IPS-20b (cell line): Measurements from ENCODE around the gene CHD5.
A peak's percentile ranks its signal among the peaks of the same experiment; 100 is the strongest.

Experiments used
- H3K27ac ChIP-seq: one replicate; pipeline ENCODE4 v1.5.1; 2013; ENCODE audit warnings: low read length
- H3K27me3 ChIP-seq: 2 replicates; pipeline ENCODE4 v1.6.1; 2013; ENCODE audit warnings: mild to moderate bottlenecking, low read length, inconsistent platforms; ENCODE audit not compliant: insufficient read depth
- H3K36me3 ChIP-seq: 2 replicates; pipeline ENCODE4 v1.6.1; 2013; ENCODE audit warnings: low read depth, mild to moderate bottlenecking, inconsistent platforms, low read length, moderate library complexity; ENCODE audit not compliant: insufficient read depth
- H3K4me1 ChIP-seq: 2 replicates; pipeline ENCODE4 v1.6.1; 2013; ENCODE audit warnings: mild to moderate bottlenecking, control low read depth, inconsistent platforms, low read length, moderate library complexity; ENCODE audit not compliant: insufficient read depth
- H3K4me3 ChIP-seq: 2 replicates; pipeline ENCODE4 v1.5.1; 2013; ENCODE audit warnings: mild to moderate bottlenecking, low read length, inconsistent platforms
- H3K9ac ChIP-seq: 2 replicates; pipeline ENCODE4 v1.6.1; 2013; ENCODE audit warnings: low read depth, mild to moderate bottlenecking, inconsistent platforms, low read length, moderate library complexity
- H3K9me3 ChIP-seq: 2 replicates; pipeline ENCODE4 v1.6.1; 2013; ENCODE audit warnings: mild to moderate bottlenecking, low read depth, low read length, inconsistent platforms; ENCODE audit not compliant: insufficient read depth

The CHD5 gene

GRCh38 chr1:6057170-6057845, 122.8 kb downstream of the CHD5 start:
- no peaks in the 10 kb centered on the region for H3K36me3 ChIP-seq
- no peaks in the 10 kb centered on the region for H3K9me3 ChIP-seq
- peaks cover 4% of the 10 kb centered on the region; the same call in 1 of the 2 replicates for H3K4me1 ChIP-seq
- no peak overlapping the region for H3K9ac ChIP-seq
- H3K27ac ChIP-seq = no peak overlapping the region
- H3K4me3 ChIP-seq = no peak overlapping the region
- no peaks in the 10 kb centered on the region for H3K27me3 ChIP-seq

DNA sequence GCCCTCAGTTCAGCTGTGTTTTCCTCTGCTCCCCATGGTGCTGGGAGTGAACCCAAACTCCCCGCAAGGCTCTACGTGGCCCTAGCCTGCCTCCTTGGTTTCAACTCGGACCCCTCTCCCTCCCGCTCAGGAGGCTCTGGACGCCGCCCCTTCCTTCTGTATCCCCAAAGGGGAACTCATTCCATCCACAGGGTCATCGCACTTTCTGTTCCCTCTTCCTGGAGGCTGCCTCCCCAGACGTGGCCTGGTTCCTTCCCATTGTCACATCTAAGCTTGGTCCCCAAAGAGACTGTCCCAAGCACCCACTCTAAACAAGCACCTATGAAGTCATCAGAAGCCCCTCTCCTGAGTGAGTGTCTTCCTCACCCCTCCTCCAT, 123.6 kb downstream of the CHD5 start:
- H3K27ac ChIP-seq = no peak overlapping the region

DNA sequence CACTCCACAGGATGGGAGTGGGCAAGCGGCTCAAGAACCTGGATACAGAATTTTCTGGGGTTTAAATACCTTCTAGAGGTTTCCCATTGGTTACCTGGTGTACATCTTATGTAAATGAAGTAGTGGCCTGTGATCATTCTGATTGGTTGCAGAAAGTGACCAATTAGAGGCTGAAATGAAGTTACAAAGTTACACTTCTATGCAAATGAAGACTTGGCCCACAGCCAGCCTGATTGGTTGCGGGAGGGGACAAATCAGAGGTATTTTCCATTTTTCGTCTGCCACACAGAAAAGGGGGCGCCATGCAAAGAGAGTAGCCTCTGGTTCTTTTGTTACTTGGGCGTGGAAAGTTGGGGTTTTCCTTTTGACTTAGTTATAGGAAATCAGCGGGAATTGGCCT, 125.5 kb downstream of the CHD5 start:
- Histone ChIP-seq H3K4me1 (peaks cover 4% of the 10 kb centered on the region; the same call in 1 of the 2 replicates), H3K36me3 (no peaks in the 10 kb centered on the region), H3K27me3 (no peaks in the 10 kb centered on the region), H3K9ac (no peak overlapping the region), H3K4me3 (no peak overlapping the region), H3K27ac (no peak overlapping the region), H3K9me3 (no peaks in the 10 kb centered on the region)

More for the DNA sequence above, 123.6 kb downstream of the CHD5 start:
- no peaks in the 10 kb centered on the region for H3K9me3 ChIP-seq
- no peaks in the 10 kb centered on the region for H3K36me3 ChIP-seq
- peaks cover 4% of the 10 kb centered on the region; the same call in 1 of the 2 replicates for H3K4me1 ChIP-seq
- no peak overlapping the region for H3K9ac ChIP-seq
- H3K27me3 ChIP-seq = no peaks in the 10 kb centered on the region
- no peak overlapping the region for H3K4me3 ChIP-seq

DNA sequence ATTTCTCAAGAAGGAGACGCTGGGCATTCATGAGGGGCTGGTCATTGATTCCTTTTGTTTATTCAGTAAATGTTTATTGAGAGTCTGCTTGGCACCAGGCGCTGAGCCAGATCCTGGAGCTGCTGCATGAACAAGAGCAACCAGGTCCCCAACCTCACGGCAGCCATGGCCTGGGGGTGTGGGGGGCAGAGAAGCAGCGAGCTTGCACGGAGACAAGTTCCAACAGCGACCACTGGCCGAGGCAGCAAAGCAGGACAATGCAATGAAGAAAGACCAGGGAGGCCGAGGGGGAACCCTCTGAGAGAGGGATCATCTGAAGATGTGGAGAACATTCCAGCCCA, 126.9 kb downstream of the CHD5 start:
- Histone ChIP-seq H3K9ac (no peak overlapping the region), H3K27me3 (no peaks in the 10 kb centered on the region), H3K9me3 (no peaks in the 10 kb centered on the region), H3K27ac (no peak overlapping the region), H3K36me3 (no peaks in the 10 kb centered on the region), H3K4me3 (no peak overlapping the region), H3K4me1 (peaks cover 4% of the 10 kb centered on the region; the same call in 1 of the 2 replicates)

DNA sequence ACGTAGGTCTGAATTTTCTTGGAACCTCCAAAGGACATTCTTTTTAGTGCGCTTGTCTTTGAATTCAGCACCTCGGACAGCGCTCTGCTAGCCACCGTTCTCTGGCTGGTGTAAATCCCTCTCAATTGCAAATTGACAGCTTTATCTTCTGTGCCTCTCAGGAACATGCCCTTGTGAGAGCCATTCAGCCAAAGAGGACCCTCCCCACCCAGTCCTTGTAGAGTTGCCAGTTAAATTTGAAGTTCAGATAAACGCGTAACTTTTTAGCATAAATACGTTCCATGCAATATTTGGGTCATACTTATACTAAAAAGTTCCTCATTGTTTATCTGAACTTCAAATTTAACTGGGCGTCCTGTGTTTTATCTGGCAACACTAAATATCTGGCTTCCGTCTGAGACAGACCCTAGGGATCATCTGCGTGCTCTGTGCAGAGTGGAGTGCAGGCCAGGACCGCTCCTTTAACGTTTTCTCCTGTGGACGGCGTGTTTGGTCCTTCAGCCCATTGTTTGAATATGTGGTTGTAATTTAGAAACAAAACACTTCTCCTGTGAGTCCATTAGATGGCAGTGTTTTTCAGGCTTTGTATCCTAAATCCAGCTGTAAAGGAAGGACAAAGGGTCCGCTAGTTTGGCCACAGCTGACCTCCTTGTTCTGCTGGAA, 127.4 kb downstream of the CHD5 start:
- Histone ChIP-seq H3K36me3 (no peaks in the 10 kb centered on the region), H3K9ac (no peak overlapping the region), H3K9me3 (no peaks in the 10 kb centered on the region), H3K27me3 (no peaks in the 10 kb centered on the region), H3K27ac (no peak overlapping the region), H3K4me3 (peak overlapping the region; percentile 45; the same call in 1 of the 2 replicates), H3K4me1 (peaks cover 4% of the 10 kb centered on the region; the same call in 1 of the 2 replicates)
